ENCODE data around the gene SLC17A9. TPM values are rescaled to one million over a fixed set of nuclear protein-coding genes. Genes with fewer than 3 reads are reported as not detected.

SLC17A9 gene
- total RNA-seq, 1 donor from 2014 or later: 7.0 TPM

GRCh38 chr20:62991196-62991807 lies 38.8 kb downstream of the SLC17A9 start:
- H3K9me3 Mint-ChIP-seq (ENCODE audit: unreplicated experiment): no peaks in the 10 kb centered on the region
- no peak for TF ChIP-seq CTCF (IDR thresholded peaks at IDR 0.05; ENCODE audit: unreplicated experiment)
- no peaks in the 10 kb centered on the region for H3K36me3 Mint-ChIP-seq (ENCODE audit: low read depth, unreplicated experiment)
- no peak overlapping the region for H3K27ac Mint-ChIP-seq (ENCODE audit: unreplicated experiment)
- no peak overlapping the region for H3K4me3 Mint-ChIP-seq (ENCODE audit: unreplicated experiment)
- no peaks in the 10 kb centered on the region for H3K4me1 Mint-ChIP-seq (ENCODE audit: unreplicated experiment)
- no peak for DNase-seq (ENCODE audit: low spot score)
- peaks cover 7% of the 10 kb centered on the region for H3K27me3 Mint-ChIP-seq (ENCODE audit: unreplicated experiment)

GRCh38 chr20:62991863-62992262 lies 39.4 kb downstream of the SLC17A9 start:
- Mint-ChIP-seq H3K4me1 (ENCODE audit: unreplicated experiment) (no peaks in the 10 kb centered on the region), H3K4me3 (ENCODE audit: unreplicated experiment) (no peak overlapping the region), H3K27ac (ENCODE audit: unreplicated experiment) (no peak overlapping the region), H3K36me3 (ENCODE audit: low read depth, unreplicated experiment) (no peaks in the 10 kb centered on the region), H3K9me3 (ENCODE audit: unreplicated experiment) (no peaks in the 10 kb centered on the region), H3K27me3 (ENCODE audit: unreplicated experiment) (peaks cover 7% of the 10 kb centered on the region)
- DNase-seq (ENCODE audit: low spot score): no peak
- TF ChIP-seq CTCF (IDR thresholded peaks at IDR 0.05; ENCODE audit: unreplicated experiment): no peak

GRCh38 chr20:62993856-62994494 lies 41.5 kb downstream of the SLC17A9 start:
- H3K27ac Mint-ChIP-seq (ENCODE audit: unreplicated experiment): no peak overlapping the region
- peaks cover 14% of the 10 kb centered on the region for H3K27me3 Mint-ChIP-seq (ENCODE audit: unreplicated experiment)

GRCh38 chr20:62994869-62995281 lies 42.4 kb downstream of the SLC17A9 start:
- TF ChIP-seq CTCF (IDR thresholded peaks at IDR 0.05; ENCODE audit: unreplicated experiment): no peak
- no peak for DNase-seq (ENCODE audit: low spot score)
- no peak overlapping the region for H3K27ac Mint-ChIP-seq (ENCODE audit: unreplicated experiment)
- H3K9me3 Mint-ChIP-seq (ENCODE audit: unreplicated experiment): no peaks in the 10 kb centered on the region
- no peak overlapping the region for H3K4me3 Mint-ChIP-seq (ENCODE audit: unreplicated experiment)
- H3K36me3 Mint-ChIP-seq (ENCODE audit: low read depth, unreplicated experiment): no peaks in the 10 kb centered on the region
- no peaks in the 10 kb centered on the region for H3K4me1 Mint-ChIP-seq (ENCODE audit: unreplicated experiment)
- H3K27me3 Mint-ChIP-seq (ENCODE audit: unreplicated experiment): peaks cover 15% of the 10 kb centered on the region

More at GRCh38 chr20:62993856-62994494, 41.5 kb downstream of the SLC17A9 start:
- TF ChIP-seq CTCF (IDR thresholded peaks at IDR 0.05; ENCODE audit: unreplicated experiment): no peak
- DNase-seq (ENCODE audit: low spot score): no peak
- Mint-ChIP-seq H3K4me1 (ENCODE audit: unreplicated experiment) (no peaks in the 10 kb centered on the region), H3K9me3 (ENCODE audit: unreplicated experiment) (no peaks in the 10 kb centered on the region), H3K4me3 (ENCODE audit: unreplicated experiment) (no peak overlapping the region), H3K36me3 (ENCODE audit: low read depth, unreplicated experiment) (no peaks in the 10 kb centered on the region)

GRCh38 chr20:62995481-62995880 lies 43.0 kb downstream of the SLC17A9 start:
- H3K4me1 Mint-ChIP-seq (ENCODE audit: unreplicated experiment): no peaks in the 10 kb centered on the region
- H3K4me3 Mint-ChIP-seq (ENCODE audit: unreplicated experiment): no peak overlapping the region
- no peaks in the 10 kb centered on the region for H3K9me3 Mint-ChIP-seq (ENCODE audit: unreplicated experiment)
- no peak for TF ChIP-seq CTCF (IDR thresholded peaks at IDR 0.05; ENCODE audit: unreplicated experiment)
- no peak overlapping the region for H3K27ac Mint-ChIP-seq (ENCODE audit: unreplicated experiment)
- no peak for DNase-seq (ENCODE audit: low spot score)
- H3K27me3 Mint-ChIP-seq (ENCODE audit: unreplicated experiment): peaks cover 15% of the 10 kb centered on the region
- H3K36me3 Mint-ChIP-seq (ENCODE audit: low read depth, unreplicated experiment): no peaks in the 10 kb centered on the region
